B cell (primary cell): ENCODE data around the gene CCDC187.

Experiments
- CTCF ChIP-seq: fragments of 200-600 bp; IDR thresholded peaks from one replicate; pipeline ENCODE4 v1.8.0; 2022; ENCODE audit warnings: antibody characterized with exemption, mild to moderate bottlenecking
- EZH2 ChIP-seq: IDR thresholded peaks from 2 replicates; pipeline ENCODE4 v1.6.1; 2012; ENCODE audit warnings: borderline replicate concordance, low read depth, mild to moderate bottlenecking, moderate library complexity, low read length; ENCODE audit not compliant: insufficient read depth, poor library complexity, severe bottlenecking

GRCh38 chr9:136250676-136251075, 53.2 kb downstream of the CCDC187 start:
- TF ChIP-seq CTCF (no peak), EZH2 (no peak)
